ENCODE measurements around the gene CCDC154. TPM values are rescaled to one million over a fixed set of nuclear protein-coding genes. Genes with fewer than 3 reads are reported as not detected.

Gene CCDC154
- total RNA-seq, 1 experiment from 2014 or later = 0.06 TPM

DNA sequence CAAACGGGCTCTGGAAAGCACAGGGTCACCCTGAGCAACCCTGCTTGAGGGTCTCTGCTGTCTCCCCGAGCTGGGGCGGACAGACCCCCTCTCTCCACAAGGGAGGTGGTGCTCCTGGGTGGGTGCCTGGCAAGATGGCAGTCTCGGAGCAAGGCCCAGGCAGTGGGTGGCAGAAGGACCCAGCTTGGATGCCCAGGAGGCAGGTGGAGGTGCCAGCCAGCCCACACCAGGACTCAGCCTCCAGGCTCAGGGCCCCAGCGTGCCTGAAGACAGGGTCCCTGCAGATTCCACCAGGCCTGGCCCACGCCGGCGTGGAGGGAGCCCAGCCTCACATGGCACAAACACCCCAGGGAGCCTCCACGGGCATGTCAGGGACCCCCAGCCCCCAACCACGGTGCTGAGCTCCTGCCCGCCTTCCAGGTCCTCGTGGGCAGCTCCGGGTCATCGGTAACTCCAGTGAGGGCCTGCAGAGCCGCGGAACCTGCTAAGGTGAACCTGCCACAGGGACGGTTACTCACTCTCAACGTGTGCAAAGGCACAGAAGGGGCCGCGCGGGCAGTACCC lies 50.7 kb downstream of the CCDC154 start:
- no peak for DNase-seq (ENCODE audit: low read depth)

DNA sequence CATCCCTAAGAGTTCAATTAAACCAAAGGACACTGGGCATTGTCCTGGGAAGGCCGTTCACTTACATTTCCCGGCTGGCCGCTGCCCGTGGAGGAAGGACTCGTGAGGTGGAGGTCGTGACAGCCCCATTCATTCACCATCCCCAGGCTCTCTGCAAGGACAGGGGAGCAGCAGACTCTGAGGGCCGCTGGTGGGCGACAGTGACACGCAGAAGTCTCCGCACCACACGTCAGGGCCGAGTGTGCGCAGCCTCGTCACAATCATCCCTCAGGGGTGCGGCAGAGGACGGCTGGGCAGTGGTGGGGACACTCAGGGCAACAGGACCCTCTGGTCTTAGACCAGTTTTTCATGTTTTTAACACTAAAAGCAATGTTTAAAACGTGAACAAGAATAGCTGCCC lies 51.5 kb downstream of the CCDC154 start:
- no peak for DNase-seq (ENCODE audit: low read depth)

DNA sequence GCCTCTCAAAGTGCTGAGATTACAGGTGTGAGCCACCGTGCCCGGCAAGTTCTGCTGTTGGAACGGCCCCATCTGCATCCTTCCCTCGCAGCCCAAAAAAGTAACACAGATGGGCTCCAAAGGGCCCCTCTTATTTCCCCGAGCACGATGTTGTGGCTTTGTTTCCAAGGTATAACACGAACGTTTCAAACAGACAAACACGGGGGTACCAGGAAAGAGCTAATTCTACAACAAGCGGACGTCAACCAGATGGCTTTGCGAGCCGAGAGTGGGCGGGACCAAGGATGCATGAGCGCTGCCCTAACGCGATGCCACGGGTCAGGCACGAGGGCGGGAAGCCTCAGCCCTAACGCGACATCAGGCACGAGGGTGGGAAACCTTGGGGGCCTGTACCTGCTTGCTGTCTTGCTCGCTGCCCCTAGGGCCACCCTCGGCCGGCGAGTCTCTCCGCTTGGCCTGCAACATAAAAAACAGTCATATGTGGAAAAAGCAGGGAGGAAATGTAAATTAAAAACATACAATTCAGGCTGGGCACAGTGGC lies 54.0 kb downstream of the CCDC154 start:
- no peak for DNase-seq (ENCODE audit: low read depth)

DNA sequence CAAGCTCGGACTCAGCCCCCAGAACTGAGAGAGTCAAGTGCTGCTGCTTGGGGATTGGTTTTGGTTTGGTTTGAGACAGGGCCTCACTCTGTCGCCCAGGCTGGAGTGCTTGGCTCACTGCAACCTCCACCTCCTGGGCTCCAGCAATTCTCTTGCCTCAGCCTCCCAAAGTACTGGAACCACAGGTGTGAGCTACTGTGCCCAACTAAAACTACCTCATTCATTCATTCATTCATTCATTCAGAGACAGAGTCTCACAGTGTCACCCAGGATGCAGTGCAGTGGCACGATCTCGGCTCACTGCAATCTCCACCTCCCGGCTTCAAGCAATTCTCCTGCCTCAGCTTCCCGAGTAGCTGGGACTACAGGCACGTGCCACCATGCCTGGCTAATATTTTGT lies 54.6 kb downstream of the CCDC154 start:
- no peak for DNase-seq (ENCODE audit: low read depth)

DNA sequence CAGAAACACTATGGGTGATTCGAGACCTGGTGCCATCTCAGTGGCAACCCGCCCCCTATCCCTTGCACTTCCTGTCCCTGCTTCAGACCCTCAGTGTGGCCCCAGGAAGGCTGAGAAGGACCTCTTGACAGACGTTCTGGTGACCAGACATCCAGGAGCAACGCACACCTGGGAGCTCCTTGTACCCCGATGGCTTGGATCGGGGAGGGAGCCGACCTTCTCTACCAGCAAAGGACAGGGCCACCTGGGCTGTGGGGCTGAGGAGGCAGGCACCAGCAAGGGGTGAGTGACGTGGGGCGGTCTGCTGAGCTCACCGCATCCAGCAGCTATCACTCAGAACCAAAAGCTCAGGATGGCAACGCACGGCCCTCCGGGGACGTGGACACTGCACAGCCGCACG lies 57.0 kb downstream of the CCDC154 start:
- DNase-seq (ENCODE audit: low read depth) = no peak

DNA sequence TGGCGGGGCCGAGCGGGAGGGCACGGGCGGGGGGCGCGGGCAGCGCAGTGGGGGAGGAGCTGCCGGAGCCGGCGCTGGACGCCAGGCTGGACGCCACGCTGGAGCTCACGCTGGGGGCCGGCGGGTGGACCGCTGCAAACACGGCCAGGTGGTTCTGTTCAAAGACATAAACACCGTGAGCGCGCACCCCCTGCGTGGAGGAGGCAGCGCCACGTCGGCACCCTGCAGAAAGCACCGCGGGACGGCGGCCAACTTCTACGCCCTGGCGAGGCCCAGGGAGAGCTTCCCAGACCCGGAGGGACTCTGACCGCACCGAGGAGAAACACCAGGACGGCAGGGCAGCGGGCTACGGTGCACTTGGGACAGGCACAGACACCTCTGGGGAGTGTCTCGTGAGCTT lies 59.1 kb downstream of the CCDC154 start:
- DNase-seq (ENCODE audit: low read depth) = no peak

Other genes starting within 250 kb of the CCDC154 start
- not detected in 2 replicates for gene TPSG1, start 219.3 kb downstream of the CCDC154 start, total RNA-seq (2014; rRNA removed)
- gene TPSB2, start 214.4 kb downstream of the CCDC154 start, total RNA-seq (2014; rRNA removed) = not detected in 2 replicates
- not detected in 2 replicates for gene TPSAB1, start 203.9 kb downstream of the CCDC154 start, total RNA-seq (2014; rRNA removed)
- gene TPSD1, start 188.5 kb downstream of the CCDC154 start, total RNA-seq (2014; rRNA removed) = not detected in 2 replicates
- 49.2 and 78.2 TPM in 2 replicates for gene UBE2I, start 134.9 kb downstream of the CCDC154 start, total RNA-seq (2014; rRNA removed)
- 0.46 and 0.51 TPM in 2 replicates for gene BAIAP3, start 110.9 kb downstream of the CCDC154 start, total RNA-seq (2014; rRNA removed)
- gene TSR3, start 92.7 kb downstream of the CCDC154 start, total RNA-seq (2014; rRNA removed) = 114 and 124 TPM in 2 replicates
- 46.4 and 54.4 TPM in 2 replicates for gene GNPTG, start 92.6 kb downstream of the CCDC154 start, total RNA-seq (2014; rRNA removed)
- 14.6 and 23.7 TPM in 2 replicates for gene UNKL, start 29.9 kb downstream of the CCDC154 start, total RNA-seq (2014; rRNA removed)
- 13.2 and 17.2 TPM in 2 replicates for gene UQCC4, start 23.8 kb downstream of the CCDC154 start, total RNA-seq (2014; rRNA removed)
- gene PERCC1, start 13.5 kb downstream of the CCDC154 start, total RNA-seq (2014; rRNA removed) = not detected in 2 replicates
- 42.8 and 55.6 TPM in 2 replicates for gene CLCN7, start 30.5 kb upstream of the CCDC154 start, total RNA-seq (2014; rRNA removed)
- not detected in 2 replicates for gene PTX4, start 44.4 kb upstream of the CCDC154 start, total RNA-seq (2014; rRNA removed)
- gene TELO2, start 48.8 kb upstream of the CCDC154 start, total RNA-seq (2014; rRNA removed) = 30.3 and 32.9 TPM in 2 replicates
- gene TMEM204, start 89.1 kb upstream of the CCDC154 start, total RNA-seq (2014; rRNA removed) = not detected in 2 replicates
- 9.9 and 18.3 TPM in 2 replicates for gene IFT140, start 167.5 kb upstream of the CCDC154 start, total RNA-seq (2014; rRNA removed)
- 6.9 and 7.9 TPM in 2 replicates for gene CRAMP1, start 167.8 kb upstream of the CCDC154 start, total RNA-seq (2014; rRNA removed)
- 59.1 and 62.8 TPM in 2 replicates for gene JPT2, start 233.7 kb upstream of the CCDC154 start, total RNA-seq (2014; rRNA removed)

All from LHCN-M2 (cell line).